ENCODE results near the gene SLC17A2.

The SLC17A2 gene

GRCh38 chr6:25919657-25920056, 10.8 kb downstream of the SLC17A2 start:
- no peak for DNase-seq (ENCODE audit: low read depth in 1 of 2, low spot score in 1 of 2)

- peak in 1 of 2 donors; percentile 16 for DNase-seq (ENCODE audit: low read depth in 1 of 2, low spot score in 1 of 2)
These were observed 12.3 kb downstream of the SLC17A2 start for GRCh38 chr6:25918083-25918683.

GRCh38 chr6:25916789-25917490, 13.6 kb downstream of the SLC17A2 start:
- no peak for DNase-seq (ENCODE audit: low read depth in 1 of 2, low spot score in 1 of 2)

- DNase-seq (ENCODE audit: low read depth in 1 of 2, low spot score in 1 of 2) = no peak
These were observed 14.2 kb downstream of the SLC17A2 start for GRCh38 chr6:25916330-25916729.

- DNase-seq (ENCODE audit: low read depth in 1 of 2, low spot score in 1 of 2) = no peak
These were observed 16.8 kb downstream of the SLC17A2 start for GRCh38 chr6:25913741-25914140.

- no peak for DNase-seq (ENCODE audit: low read depth in 1 of 2, low spot score in 1 of 2)
These were observed 19.1 kb downstream of the SLC17A2 start for GRCh38 chr6:25911351-25911750.

GRCh38 chr6:25907475-25908014, 22.9 kb downstream of the SLC17A2 start:
- no peak for DNase-seq (ENCODE audit: low read depth in 1 of 2, low spot score in 1 of 2)

- DNase-seq (ENCODE audit: low read depth in 1 of 2, low spot score in 1 of 2) = no peak
These were observed 26.9 kb downstream of the SLC17A2 start for GRCh38 chr6:25903467-25904099.

- DNase-seq (ENCODE audit: low read depth in 1 of 2, low spot score in 1 of 2) = no peak
These were observed 28.4 kb downstream of the SLC17A2 start for GRCh38 chr6:25902071-25902470.

GRCh38 chr6:25900843-25901242, 29.6 kb downstream of the SLC17A2 start:
- no peak for DNase-seq (ENCODE audit: low read depth in 1 of 2, low spot score in 1 of 2)

GRCh38 chr6:25899580-25900408, 30.7 kb downstream of the SLC17A2 start:
- no peak for DNase-seq (ENCODE audit: low read depth in 1 of 2, low spot score in 1 of 2)

GRCh38 chr6:25899123-25899522, 31.4 kb downstream of the SLC17A2 start:
- DNase-seq (ENCODE audit: low read depth in 1 of 2, low spot score in 1 of 2) = no peak

GRCh38 chr6:25898289-25898977, 32.1 kb downstream of the SLC17A2 start:
- no peak for DNase-seq (ENCODE audit: low read depth in 1 of 2, low spot score in 1 of 2)

- DNase-seq (ENCODE audit: low read depth in 1 of 2, low spot score in 1 of 2) = no peak
These were observed 34.2 kb downstream of the SLC17A2 start for GRCh38 chr6:25896252-25896651.

- no peak for DNase-seq (ENCODE audit: low read depth in 1 of 2, low spot score in 1 of 2)
These were observed 34.7 kb downstream of the SLC17A2 start for GRCh38 chr6:25895771-25896170.

- DNase-seq (ENCODE audit: low read depth in 1 of 2, low spot score in 1 of 2) = no peak
These were observed 36.7 kb downstream of the SLC17A2 start for GRCh38 chr6:25893778-25894177.

GRCh38 chr6:25892877-25893276, 37.6 kb downstream of the SLC17A2 start:
- no peak for DNase-seq (ENCODE audit: low read depth in 1 of 2, low spot score in 1 of 2)

GRCh38 chr6:25889877-25890853, 40.3 kb downstream of the SLC17A2 start:
- DNase-seq (ENCODE audit: low read depth in 1 of 2, low spot score in 1 of 2) = peak in 1 of 2 donors; percentile 9

GRCh38 chr6:25888626-25889025, 41.9 kb downstream of the SLC17A2 start:
- DNase-seq (ENCODE audit: low read depth in 1 of 2, low spot score in 1 of 2) = no peak

GRCh38 chr6:25886066-25886465, 44.4 kb downstream of the SLC17A2 start:
- DNase-seq (ENCODE audit: low read depth in 1 of 2, low spot score in 1 of 2) = no peak

Measured in activated CD4-positive, alpha-beta T cell treated with anti-CD3 and anti-CD28 coated beads, Interleukin-2, amount 50 U/mL, for 24 hours (primary cell).